Liver (tissue), 3 donors: ENCODE data around the gene NOL4L.

ENCODE experiments used
- CTCF ChIP-seq: fragments of 150-350 bp; IDR thresholded peaks from 2 replicates; pipeline ENCODE4 v1.5.1; 2017; ENCODE audit warnings: improper control_type of control experiment, low read depth, low read length; ENCODE audit not compliant: missing input control
- EGR1 ChIP-seq, 2 donors: IDR thresholded peaks; 2 replicates each; pipeline ENCODE4 v1.6.1; 2016 to 2018; ENCODE audit warnings: antibody characterized with exemption in 2 of 2, low read depth in 2 of 2
- donor health status: healthy.
- donor health status: healthy.

DNA sequence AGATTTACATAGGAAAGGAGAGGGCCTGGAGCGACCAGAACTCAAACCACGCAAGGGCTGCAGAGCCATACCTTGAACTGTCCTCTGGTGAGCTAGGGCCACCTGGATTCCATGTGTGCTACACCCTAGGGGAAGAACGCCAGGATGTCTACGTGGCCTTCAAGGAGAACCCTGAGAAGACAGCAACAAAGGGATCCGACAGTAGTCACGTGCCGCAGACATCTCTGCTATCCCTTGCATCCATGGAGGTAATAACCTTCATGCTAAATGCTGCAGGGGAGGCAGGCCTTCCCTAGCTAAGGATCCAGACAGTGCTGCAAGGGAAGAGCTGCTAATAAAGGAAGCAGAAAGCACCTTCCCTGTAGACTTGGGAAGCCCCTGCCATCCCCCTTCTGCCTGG lies 52.9 kb downstream of the NOL4L start:
- TF ChIP-seq CTCF (no peak), EGR1 (IDR thresholded peaks at IDR 0.05; ENCODE audit: low read depth in 2 of 2) (no peak)
